Endodermal cell (in vitro differentiated cells): ENCODE data around the gene POTEJ. TPM values are rescaled to one million over a fixed set of nuclear protein-coding genes. Genes with fewer than 3 reads are reported as not detected.
"Not testable (repeated sequence)": the region's sequence is repeated elsewhere in the genome, so short reads cannot be mapped to it uniquely, and the experiment has no call there.

Experiments used
- DNase-seq: peaks from one replicate; pipeline ENCODE4 v3.0.0-alpha.2; 2017
- H3K27ac ChIP-seq: 2 replicates; pipeline ENCODE4 v1.5.1; 2013; ENCODE audit warnings: mild to moderate bottlenecking, low read depth, low read length, moderate library complexity
- H3K27me3 ChIP-seq: 2 replicates; pipeline ENCODE4 v1.6.1; 2013; ENCODE audit warnings: mild to moderate bottlenecking, low read length, moderate library complexity; ENCODE audit not compliant: insufficient read depth, control insufficient read depth, poor library complexity, severe bottlenecking
- H3K36me3 ChIP-seq: 2 replicates; pipeline ENCODE4 v1.7.0; 2013; ENCODE audit warnings: mild to moderate bottlenecking, low read length, moderate library complexity; ENCODE audit not compliant: control insufficient read depth, insufficient read depth
- H3K4me1 ChIP-seq: one replicate; pipeline ENCODE4 v1.7.0; 2013; ENCODE audit warnings: low read length; ENCODE audit not compliant: control insufficient read depth, insufficient read depth
- H3K4me3 ChIP-seq: 2 replicates; pipeline ENCODE4 v1.5.1; 2013; ENCODE audit warnings: mild to moderate bottlenecking, low read length, moderate library complexity
- H3K9ac ChIP-seq: 2 replicates; pipeline ENCODE4 v1.6.1; 2013; ENCODE audit warnings: mild to moderate bottlenecking, low read length, moderate library complexity; ENCODE audit not compliant: poor library complexity, severe bottlenecking; ENCODE audit errors: extremely low read depth
- H3K9me3 ChIP-seq: 2 replicates; pipeline ENCODE4 v1.6.1; 2013; ENCODE audit warnings: mild to moderate bottlenecking, low read length, moderate library complexity; ENCODE audit not compliant: control insufficient read depth
- H3K27ac Mint-ChIP-seq: 2 replicates; pipeline ENCODE4 v1.8.0; 2020; ENCODE audit warnings: mixed read lengths
- H3K27me3 Mint-ChIP-seq: 2 replicates; pipeline ENCODE4 v1.8.0; 2021; ENCODE audit warnings: mild to moderate bottlenecking, mixed read lengths; ENCODE audit not compliant: insufficient read depth
- H3K36me3 Mint-ChIP-seq: 2 replicates; pipeline ENCODE4 v1.8.0; 2020; ENCODE audit warnings: low read depth, mixed read lengths
- H3K4me1 Mint-ChIP-seq: 2 replicates; pipeline ENCODE4 v1.8.0; 2020; ENCODE audit warnings: mixed read lengths
- H3K4me3 Mint-ChIP-seq: 2 replicates; pipeline ENCODE4 v1.8.0; 2020; ENCODE audit warnings: mild to moderate bottlenecking, moderate library complexity, mixed read lengths
- H3K9me3 Mint-ChIP-seq: 2 replicates; pipeline ENCODE4 v1.8.0; 2020; ENCODE audit warnings: mild to moderate bottlenecking, mixed read lengths
- WGBS, 2 experiments: methylation state at CpG; one replicate each; pipeline versions ENCODE4 v1.1.5 to v1.1.7; 2013; ENCODE audit warnings: missing lambda C conversion rate in 2 of 2, mixed read lengths in 1 of 2; ENCODE audit not compliant: insufficient coverage in 1 of 2, insufficient read length in 1 of 2; 5-methylcytosine and 5-hydroxymethylcytosine counted together
- total RNA-seq, 2 donors: library from RNA; stranded (reverse); fragmentation: NEBNext Ultra II Directional in 1 of 2; extraction: Animal tissue kit (Norgen Biotek cat#: 25700) in 1 of 2; gene quantifications; 2 replicates in 1 of 2; 3 replicates in 1 of 2; pipeline ENCODE4 v1.2.1, GENCODE V29; 2021

Gene POTEJ
- total RNA-seq, 2 donors from 2014 or later = not detected

DNA sequence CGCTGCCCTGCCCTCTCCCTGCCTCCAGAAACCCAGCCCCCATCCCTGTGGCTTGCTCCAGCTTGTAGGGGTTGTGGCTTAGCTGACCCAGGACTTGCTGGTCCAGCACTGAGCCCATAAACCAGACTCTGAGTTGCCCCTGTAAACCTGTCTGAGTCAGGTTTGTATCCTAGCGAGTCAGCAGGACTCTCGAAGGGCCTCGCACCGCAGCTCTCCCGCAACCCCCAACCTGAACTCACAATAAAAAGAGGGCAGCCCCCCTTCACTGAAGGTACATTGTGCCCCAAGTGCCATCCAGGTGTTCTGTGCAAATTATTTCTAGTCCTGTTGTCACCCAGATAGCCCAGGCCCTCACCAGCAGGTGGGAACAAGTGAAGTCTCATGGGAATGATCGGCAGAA, 29.7 kb upstream of the POTEJ start:
- not testable (repeated sequence) for H3K36me3 ChIP-seq, H3K27ac Mint-ChIP-seq, H3K27me3 ChIP-seq, H3K4me3 ChIP-seq, H3K4me3 Mint-ChIP-seq, H3K36me3 Mint-ChIP-seq, H3K9me3 Mint-ChIP-seq, H3K27me3 Mint-ChIP-seq, DNase-seq, H3K9ac ChIP-seq, H3K4me1 Mint-ChIP-seq, H3K4me1 ChIP-seq, H3K27ac ChIP-seq, H3K9me3 ChIP-seq
- 98 to 100% methylated on average over 1 to 5 of the region's 7 CpGs for WGBS, 2 experiments

- not testable (repeated sequence) for H3K36me3 Mint-ChIP-seq, H3K9me3 Mint-ChIP-seq, H3K9ac ChIP-seq, H3K36me3 ChIP-seq, H3K27ac Mint-ChIP-seq, H3K9me3 ChIP-seq, H3K4me1 Mint-ChIP-seq, DNase-seq, H3K4me3 ChIP-seq, H3K4me3 Mint-ChIP-seq, H3K27me3 Mint-ChIP-seq, H3K27me3 ChIP-seq, H3K27ac ChIP-seq, H3K4me1 ChIP-seq
- WGBS, 2 experiments = 93% methylated on average over 1 of the region's 7 CpGs; no CpG with 5 or more reads in 1 of the 2 experiments
These were observed 28.3 kb upstream of the POTEJ start for GRCh38 chr2:130582970-130583369.

GRCh38 chr2:130583582-130583981, 27.7 kb upstream of the POTEJ start:
- not testable (repeated sequence) for H3K36me3 ChIP-seq, H3K4me3 Mint-ChIP-seq, H3K36me3 Mint-ChIP-seq, H3K27me3 ChIP-seq, H3K9me3 ChIP-seq, H3K4me3 ChIP-seq, H3K27ac ChIP-seq, DNase-seq, H3K4me1 ChIP-seq, H3K27ac Mint-ChIP-seq, H3K27me3 Mint-ChIP-seq, H3K9me3 Mint-ChIP-seq, H3K4me1 Mint-ChIP-seq, H3K9ac ChIP-seq
- 83% methylated on average over 2 of the region's 7 CpGs; no CpG with 5 or more reads in 1 of the 2 experiments for WGBS, 2 experiments

DNA sequence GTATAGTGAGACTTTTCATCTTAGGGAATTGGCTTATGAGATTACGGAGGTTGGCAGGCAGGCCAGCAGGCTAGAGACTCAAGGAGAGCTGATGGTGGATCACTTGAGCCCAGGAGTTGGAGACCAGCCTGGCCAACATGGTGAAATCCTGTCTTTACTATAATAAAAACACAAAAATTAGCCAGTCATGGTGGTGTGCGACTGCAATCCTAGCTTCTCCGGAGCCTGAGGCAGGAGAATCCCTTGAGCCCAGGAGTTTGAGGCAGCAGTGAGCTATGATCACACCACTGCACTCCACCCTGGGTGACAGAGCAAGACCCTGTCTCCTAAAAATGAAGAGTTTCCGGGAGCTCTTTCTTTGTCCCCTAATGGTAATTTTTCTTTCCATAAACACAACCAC, 26.5 kb upstream of the POTEJ start:
- H3K27me3 ChIP-seq, H3K9me3 Mint-ChIP-seq, H3K4me1 ChIP-seq, H3K36me3 Mint-ChIP-seq, H3K27me3 Mint-ChIP-seq, H3K27ac Mint-ChIP-seq, H3K27ac ChIP-seq, H3K4me3 ChIP-seq, H3K36me3 ChIP-seq, DNase-seq, H3K4me1 Mint-ChIP-seq, H3K9me3 ChIP-seq, H3K9ac ChIP-seq, H3K4me3 Mint-ChIP-seq: not testable (repeated sequence)
- WGBS, 2 experiments = 95% methylated on average over 2 of the region's 4 CpGs; no CpG with 5 or more reads in 1 of the 2 experiments

DNA sequence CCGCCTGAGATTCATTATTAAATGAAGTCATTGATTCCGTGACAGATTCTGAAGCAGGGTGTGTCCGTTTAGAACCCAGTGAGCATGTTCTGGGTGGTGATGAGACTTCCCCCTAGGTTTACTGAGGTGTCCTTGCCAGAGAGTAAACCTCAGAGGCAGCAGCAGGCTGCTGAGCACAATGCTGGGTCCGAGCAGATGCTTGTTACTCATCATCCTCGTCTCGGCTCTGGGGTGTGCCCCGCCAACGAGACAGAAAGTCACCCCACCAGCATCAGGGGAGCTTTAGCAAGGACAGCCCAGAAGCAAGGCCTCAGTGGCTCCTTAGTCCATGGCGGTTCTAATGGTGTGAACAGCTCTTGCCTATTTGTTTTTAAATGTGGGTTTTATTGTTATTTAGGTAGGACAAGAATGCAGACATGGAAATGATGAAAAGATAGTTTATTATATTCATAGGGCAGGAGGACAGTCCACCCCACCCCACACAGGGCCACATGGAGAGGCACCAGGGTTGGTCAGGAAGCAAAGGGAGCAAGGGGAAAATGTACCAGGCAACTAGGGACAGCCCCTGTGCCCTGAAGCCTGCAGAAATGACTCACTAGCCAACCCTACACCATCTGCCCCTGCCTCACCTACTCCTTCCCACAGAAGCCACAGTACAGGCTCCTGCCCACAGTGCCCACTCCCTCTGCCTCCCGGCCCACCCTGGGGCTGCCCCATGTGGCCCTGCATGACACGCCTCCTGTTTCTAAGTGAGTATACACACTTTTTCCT, 22.4 kb upstream of the POTEJ start:
- not testable (repeated sequence) for DNase-seq, H3K27ac Mint-ChIP-seq, H3K4me3 Mint-ChIP-seq, H3K27me3 ChIP-seq, H3K9me3 Mint-ChIP-seq, H3K9ac ChIP-seq, H3K4me3 ChIP-seq, H3K27me3 Mint-ChIP-seq, H3K36me3 Mint-ChIP-seq, H3K4me1 Mint-ChIP-seq, H3K27ac ChIP-seq, H3K36me3 ChIP-seq, H3K9me3 ChIP-seq, H3K4me1 ChIP-seq
- no CpG with 5 or more reads among the region's 11 CpGs for WGBS, 2 experiments

GRCh38 chr2:130590170-130590841, 20.9 kb upstream of the POTEJ start:
- DNase-seq, H3K27ac ChIP-seq, H3K9ac ChIP-seq, H3K27me3 Mint-ChIP-seq, H3K36me3 Mint-ChIP-seq, H3K4me1 ChIP-seq, H3K9me3 ChIP-seq, H3K4me1 Mint-ChIP-seq, H3K27ac Mint-ChIP-seq, H3K4me3 Mint-ChIP-seq, H3K4me3 ChIP-seq, H3K27me3 ChIP-seq, H3K9me3 Mint-ChIP-seq, H3K36me3 ChIP-seq: not testable (repeated sequence)
- 91% methylated on average over 2 of the region's 8 CpGs; no CpG with 5 or more reads in 1 of the 2 experiments for WGBS, 2 experiments

- not testable (repeated sequence) for H3K27me3 ChIP-seq, H3K27me3 Mint-ChIP-seq, H3K9me3 Mint-ChIP-seq, H3K36me3 ChIP-seq, H3K4me3 ChIP-seq, H3K9ac ChIP-seq, H3K4me1 ChIP-seq, H3K27ac ChIP-seq, H3K27ac Mint-ChIP-seq, H3K4me3 Mint-ChIP-seq, DNase-seq, H3K9me3 ChIP-seq, H3K4me1 Mint-ChIP-seq, H3K36me3 Mint-ChIP-seq
- WGBS, 2 experiments = 0 to 29% methylated on average over 1 to 5 of the region's 7 CpGs
These were observed 20.3 kb upstream of the POTEJ start for GRCh38 chr2:130590842-130591359.
